Choroid plexus epithelial cell (primary cell): ENCODE measurements around the gene KDM2B.

ENCODE experiments used
- DNase-seq: peaks from one replicate; pipeline ENCODE4 v3.0.0-alpha.2; 2010; ENCODE audit warnings: low read depth
- H3K4me3 ChIP-seq: 2 replicates; pipeline ENCODE4 v1.5.1; 2011; ENCODE audit warnings: low read depth, mild to moderate bottlenecking, control low read depth, low read length, moderate library complexity
- CTCF ChIP-seq: conservative IDR thresholded peaks from 2 replicates; pipeline ENCODE4 v1.5.1; 2011; ENCODE audit warnings: low read depth, mild to moderate bottlenecking, control low read depth, inconsistent platforms, low read length, moderate library complexity

Gene KDM2B

GRCh38 chr12:121570467-121571283 is 10.1 kb downstream of the KDM2B start:
- TF ChIP-seq CTCF = no peak
- H3K4me3 ChIP-seq = no peak overlapping the region
- DNase-seq = no peak

GRCh38 chr12:121568971-121569751 is 11.7 kb downstream of the KDM2B start:
- peak; percentile 55 for DNase-seq
- no peak for TF ChIP-seq CTCF
- H3K4me3 ChIP-seq = no peak overlapping the region

GRCh38 chr12:121568518-121568917 is 12.3 kb downstream of the KDM2B start:
- TF ChIP-seq CTCF = no peak

GRCh38 chr12:121565076-121565475 is 15.7 kb downstream of the KDM2B start:
- TF ChIP-seq CTCF = no peak
- no peak for DNase-seq
- H3K4me3 ChIP-seq = no peak overlapping the region

More at GRCh38 chr12:121568518-121568917, 12.3 kb downstream of the KDM2B start:
- no peak overlapping the region for H3K4me3 ChIP-seq
- no peak for DNase-seq

GRCh38 chr12:121562488-121562887 is 18.3 kb downstream of the KDM2B start:
- no peak for DNase-seq
- no peak overlapping the region for H3K4me3 ChIP-seq
- no peak for TF ChIP-seq CTCF

GRCh38 chr12:121561009-121561395 is 19.8 kb downstream of the KDM2B start:
- H3K4me3 ChIP-seq = no peak overlapping the region
- DNase-seq = no peak
- TF ChIP-seq CTCF = no peak
